ENCODE measurements around the gene IER5L.

Gene IER5L

GRCh38 chr9:129197978-129198318 lies 19.9 kb upstream of the IER5L start:
- TF ChIP-seq SIN3A (IDR thresholded peaks at IDR 0.05; ENCODE audit: borderline replicate concordance, insufficient read depth, low read length) (no peak), REST (IDR thresholded peaks at IDR 0.05; ENCODE audit: insufficient read depth in 1 of 2, low read depth in 2 of 2, low read length in 2 of 2) (no peak), POLR2AphosphoS5 (IDR thresholded peaks at IDR 0.05; ENCODE audit: low read depth, low read length) (no peak), TAF1 (IDR thresholded peaks at IDR 0.05; ENCODE audit: borderline replicate concordance, insufficient read depth, low read length) (no peak), FOXP2 (optimal IDR thresholded peaks at IDR 0.05; ENCODE audit: borderline replicate concordance, extremely low read depth, extremely low read length, insufficient read depth) (no peak)

GRCh38 chr9:129195606-129196005 lies 17.5 kb upstream of the IER5L start:
- no peak for TF ChIP-seq POLR2AphosphoS5 (IDR thresholded peaks at IDR 0.05; ENCODE audit: low read depth, low read length)
- TF ChIP-seq TAF1 (IDR thresholded peaks at IDR 0.05; ENCODE audit: borderline replicate concordance, insufficient read depth, low read length): no peak
- TF ChIP-seq SIN3A (IDR thresholded peaks at IDR 0.05; ENCODE audit: borderline replicate concordance, insufficient read depth, low read length): no peak
- no peak for TF ChIP-seq FOXP2 (optimal IDR thresholded peaks at IDR 0.05; ENCODE audit: borderline replicate concordance, extremely low read depth, extremely low read length, insufficient read depth)
- TF ChIP-seq REST (IDR thresholded peaks at IDR 0.05; ENCODE audit: insufficient read depth in 1 of 2, low read depth in 2 of 2, low read length in 2 of 2): no peak

- TF ChIP-seq SIN3A (IDR thresholded peaks at IDR 0.05; ENCODE audit: borderline replicate concordance, insufficient read depth, low read length) (no peak), TAF1 (IDR thresholded peaks at IDR 0.05; ENCODE audit: borderline replicate concordance, insufficient read depth, low read length) (no peak), FOXP2 (optimal IDR thresholded peaks at IDR 0.05; ENCODE audit: borderline replicate concordance, extremely low read depth, extremely low read length, insufficient read depth) (no peak), POLR2AphosphoS5 (IDR thresholded peaks at IDR 0.05; ENCODE audit: low read depth, low read length) (no peak), REST (IDR thresholded peaks at IDR 0.05; ENCODE audit: insufficient read depth in 1 of 2, low read depth in 2 of 2, low read length in 2 of 2) (no peak)
Observed at GRCh38 chr9:129194221-129194620, 16.2 kb upstream of the IER5L start.

- TF ChIP-seq TAF1 (IDR thresholded peaks at IDR 0.05; ENCODE audit: borderline replicate concordance, insufficient read depth, low read length) (no peak), REST (IDR thresholded peaks at IDR 0.05; ENCODE audit: insufficient read depth in 1 of 2, low read depth in 2 of 2, low read length in 2 of 2) (no peak), POLR2AphosphoS5 (IDR thresholded peaks at IDR 0.05; ENCODE audit: low read depth, low read length) (no peak), FOXP2 (optimal IDR thresholded peaks at IDR 0.05; ENCODE audit: borderline replicate concordance, extremely low read depth, extremely low read length, insufficient read depth) (no peak), SIN3A (IDR thresholded peaks at IDR 0.05; ENCODE audit: borderline replicate concordance, insufficient read depth, low read length) (no peak)
Observed at GRCh38 chr9:129193655-129194054, 15.6 kb upstream of the IER5L start.

GRCh38 chr9:129191234-129191633 lies 13.2 kb upstream of the IER5L start:
- TF ChIP-seq SIN3A (IDR thresholded peaks at IDR 0.05; ENCODE audit: borderline replicate concordance, insufficient read depth, low read length) (no peak), TAF1 (IDR thresholded peaks at IDR 0.05; ENCODE audit: borderline replicate concordance, insufficient read depth, low read length) (no peak), FOXP2 (optimal IDR thresholded peaks at IDR 0.05; ENCODE audit: borderline replicate concordance, extremely low read depth, extremely low read length, insufficient read depth) (no peak), REST (IDR thresholded peaks at IDR 0.05; ENCODE audit: insufficient read depth in 1 of 2, low read depth in 2 of 2, low read length in 2 of 2) (no peak), POLR2AphosphoS5 (IDR thresholded peaks at IDR 0.05; ENCODE audit: low read depth, low read length) (no peak)
